ENCODE data around the gene ACAP1. TPM values are rescaled to one million over a fixed set of nuclear protein-coding genes. Genes with fewer than 3 reads are reported as not detected.
A peak's percentile ranks its signal among the peaks of the same experiment; 100 is the strongest.

ACAP1 gene
- total and polyA plus RNA-seq, 9 of the 15 experiments (the other 6 are each of a cell fraction or from before 2014, with no cell fraction given), result 0.15 to 8.5 (median 2.4) TPM

- TF ChIP-seq ZNF224 (CRISPR knock-in tag; IDR thresholded peaks at IDR 0.05) (no peak), MCM5 (IDR thresholded peaks at IDR 0.05; ENCODE audit: low read depth) (no peak), IRF9 (tag; IDR thresholded peaks at IDR 0.05) (no peak), ATF6 (CRISPR knock-in tag; IDR thresholded peaks at IDR 0.05) (peak; percentile 68; the same call in 1 of the 2 replicates), PTTG1 (tag; IDR thresholded peaks at IDR 0.05; ENCODE audit: low read depth) (no peak), SRSF3 (IDR thresholded peaks at IDR 0.05; ENCODE audit: insufficient read depth, low read length) (no peak)
- TF ChIP-seq, protein P1, sequence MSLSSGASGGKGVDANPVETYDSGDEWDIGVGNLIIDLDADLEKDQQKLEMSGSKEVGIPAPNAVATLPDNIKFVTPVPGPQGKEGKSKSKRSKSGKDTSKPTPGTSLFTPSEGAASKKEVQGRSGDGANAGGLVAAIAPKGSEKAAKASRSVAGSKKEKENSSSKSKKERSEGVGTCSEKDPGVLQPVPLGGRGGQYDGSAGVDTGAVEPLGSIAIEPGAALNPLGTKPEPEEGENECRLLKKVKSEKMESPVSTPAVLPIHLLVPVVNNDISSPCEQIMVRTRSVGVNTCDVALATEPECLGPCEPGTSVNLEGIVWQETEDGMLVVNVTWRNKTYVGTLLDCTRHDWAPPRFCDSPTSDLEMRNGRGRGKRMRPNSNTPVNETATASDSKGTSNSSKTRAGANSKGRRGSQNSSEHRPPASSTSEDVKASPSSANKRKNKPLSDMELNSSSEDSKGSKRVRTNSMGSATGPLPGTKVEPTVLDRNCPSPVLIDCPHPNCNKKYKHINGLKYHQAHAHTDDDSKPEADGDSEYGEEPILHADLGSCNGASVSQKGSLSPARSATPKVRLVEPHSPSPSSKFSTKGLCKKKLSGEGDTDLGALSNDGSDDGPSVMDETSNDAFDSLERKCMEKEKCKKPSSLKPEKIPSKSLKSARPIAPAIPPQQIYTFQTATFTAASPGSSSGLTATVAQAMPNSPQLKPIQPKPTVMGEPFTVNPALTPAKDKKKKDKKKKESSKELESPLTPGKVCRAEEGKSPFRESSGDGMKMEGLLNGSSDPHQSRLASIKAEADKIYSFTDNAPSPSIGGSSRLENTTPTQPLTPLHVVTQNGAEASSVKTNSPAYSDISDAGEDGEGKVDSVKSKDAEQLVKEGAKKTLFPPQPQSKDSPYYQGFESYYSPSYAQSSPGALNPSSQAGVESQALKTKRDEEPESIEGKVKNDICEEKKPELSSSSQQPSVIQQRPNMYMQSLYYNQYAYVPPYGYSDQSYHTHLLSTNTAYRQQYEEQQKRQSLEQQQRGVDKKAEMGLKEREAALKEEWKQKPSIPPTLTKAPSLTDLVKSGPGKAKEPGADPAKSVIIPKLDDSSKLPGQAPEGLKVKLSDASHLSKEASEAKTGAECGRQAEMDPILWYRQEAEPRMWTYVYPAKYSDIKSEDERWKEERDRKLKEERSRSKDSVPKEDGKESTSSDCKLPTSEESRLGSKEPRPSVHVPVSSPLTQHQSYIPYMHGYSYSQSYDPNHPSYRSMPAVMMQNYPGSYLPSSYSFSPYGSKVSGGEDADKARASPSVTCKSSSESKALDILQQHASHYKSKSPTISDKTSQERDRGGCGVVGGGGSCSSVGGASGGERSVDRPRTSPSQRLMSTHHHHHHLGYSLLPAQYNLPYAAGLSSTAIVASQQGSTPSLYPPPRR (CRISPR knock-in tag; IDR thresholded peaks at IDR 0.05; ENCODE audit: borderline replicate concordance), result no peak
These were observed 58.3 kb downstream of the ACAP1 start, which contains the start of gene PLSCR3 (continued) for GRCh38 chr17:7394452-7395191.

Measured in K562 (cell line).